NOMO-1 treated with DMSO at 0.1 percent for 48 hours (cell line): ENCODE data around the gene ATXN7L3.
"Not testable (repeated sequence)": the region's sequence is repeated elsewhere in the genome, so short reads cannot be mapped to it uniquely, and the experiment has no call there.

ENCODE experiments used
- DNase-seq: peaks from one replicate; lab custom pipeline; 2025; ENCODE audit not compliant: unreplicated experiment; lab: John Stamatoyannopoulos, UW

The ATXN7L3 gene

GRCh38 chr17:44199553-44200477 is at the start of gene ATXN7L3:
TSS of gene ATXN7L3 (minus strand) at chr17:44199884. CDS start at chr17:44198070, 1,814 bp downstream.
- peak; percentile 99 for DNase-seq

DNA sequence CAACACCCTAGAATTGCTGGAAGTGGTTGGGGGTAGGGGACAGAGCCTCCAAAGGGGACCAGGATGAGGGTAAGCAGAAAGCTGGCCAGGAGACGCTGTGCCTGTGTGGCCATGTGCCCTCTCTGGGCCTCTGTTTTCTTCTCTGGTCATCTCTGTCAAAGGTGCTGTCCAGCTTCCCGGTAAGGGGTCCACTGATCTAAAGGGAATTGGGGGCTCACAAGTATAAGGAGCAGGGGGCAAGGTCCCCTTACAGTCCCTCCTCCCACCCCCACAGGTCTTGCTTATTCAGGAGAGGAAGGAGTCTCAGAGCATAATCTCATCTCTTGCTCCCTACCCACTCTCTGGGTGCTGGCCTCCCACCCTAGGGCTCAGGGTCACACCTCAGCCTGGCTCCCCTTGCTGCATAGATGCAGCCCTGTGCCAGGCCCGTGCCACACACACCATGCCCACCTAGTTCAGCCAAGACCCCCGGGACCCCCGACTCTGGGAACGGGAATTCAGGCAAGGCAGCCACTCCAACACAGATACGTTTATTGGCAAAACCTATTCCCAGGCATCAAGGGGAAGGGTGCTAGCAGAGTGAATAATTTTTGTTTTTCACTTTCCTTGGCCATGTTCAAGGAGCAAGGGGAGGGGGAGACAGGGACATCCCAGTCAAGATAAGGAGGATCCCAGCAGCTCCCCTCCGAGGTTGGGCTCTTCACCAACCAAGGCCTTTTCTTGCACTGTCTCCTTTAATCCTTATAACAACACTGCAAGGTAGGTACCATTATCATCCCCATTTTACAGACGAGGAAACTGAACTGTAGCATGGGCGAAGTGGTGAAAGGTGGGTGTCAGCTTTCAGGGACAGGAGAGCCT is 48.4 kb upstream of the ATXN7L3 start:
- no peak for DNase-seq

DNA sequence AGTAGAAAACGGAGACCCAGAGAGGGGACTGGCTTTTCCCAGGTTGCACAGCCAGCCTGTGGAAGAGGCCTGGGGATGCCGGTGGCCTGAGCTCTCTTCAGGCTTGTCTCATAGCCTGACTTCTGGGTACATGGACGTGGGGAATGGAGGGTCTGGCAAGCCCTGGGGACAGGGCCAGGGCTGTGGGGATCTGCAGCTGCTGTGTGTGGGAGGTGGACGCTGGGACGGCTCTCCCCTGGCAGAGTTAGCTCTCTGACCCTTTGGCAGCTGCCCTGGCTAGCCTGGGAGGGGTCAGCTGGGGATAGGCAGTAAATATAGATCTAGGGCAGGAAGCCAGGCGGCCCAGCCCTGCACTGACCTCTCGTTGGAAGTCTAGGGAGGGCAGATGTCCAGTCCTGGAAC is 47.8 kb upstream of the ATXN7L3 start:
- no peak for DNase-seq

GRCh38 chr17:44241106-44241624 is 41.5 kb upstream of the ATXN7L3 start:
- peak; percentile 85 for DNase-seq

GRCh38 chr17:44237886-44238285 is 38.2 kb upstream of the ATXN7L3 start:
- DNase-seq, result not testable (repeated sequence)

GRCh38 chr17:44236444-44236991 is 36.8 kb upstream of the ATXN7L3 start:
- DNase-seq, result no peak

DNA sequence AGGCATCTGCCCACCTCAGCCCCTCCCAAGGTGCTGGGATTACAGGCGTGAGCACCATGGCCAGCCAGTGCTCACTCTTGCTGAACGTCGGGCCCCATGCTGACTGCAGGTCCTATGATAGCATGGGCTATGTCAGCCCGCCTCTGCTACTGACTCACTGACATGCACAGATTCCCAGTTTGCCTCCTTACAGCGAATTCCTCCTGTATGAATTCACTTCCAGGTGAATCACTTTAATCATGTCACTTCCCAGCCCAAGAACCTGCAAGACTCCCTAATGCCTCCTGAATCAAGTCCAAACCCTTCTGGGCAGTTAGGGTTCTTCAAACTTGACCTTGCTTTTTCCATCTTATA is 35.9 kb upstream of the ATXN7L3 start:
- no peak for DNase-seq

GRCh38 chr17:44233582-44233981 is 33.9 kb upstream of the ATXN7L3 start:
- DNase-seq, result no peak

- no peak for DNase-seq
Measured at GRCh38 chr17:44232061-44232460, 32.4 kb upstream of the ATXN7L3 start.

DNA sequence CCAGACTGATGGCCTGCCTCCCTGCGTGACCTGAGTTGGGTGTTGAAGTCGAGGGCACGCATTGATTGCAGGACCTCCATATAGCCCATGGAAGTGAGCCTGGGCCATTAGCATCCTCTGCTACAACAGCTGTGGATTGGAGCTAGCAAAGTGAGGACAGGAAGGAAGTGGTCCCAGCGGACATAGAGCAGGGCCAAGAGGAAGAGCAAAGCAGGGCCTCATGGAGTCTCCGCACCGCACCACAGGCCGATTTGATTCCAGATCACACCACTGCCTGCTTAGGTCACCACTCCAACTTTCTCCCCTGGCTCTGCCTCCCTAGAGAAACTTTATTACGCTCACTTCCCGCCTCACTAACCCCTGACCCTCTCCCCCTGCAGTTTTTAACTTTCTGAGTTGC is 30.5 kb upstream of the ATXN7L3 start:
- DNase-seq, result no peak

DNA sequence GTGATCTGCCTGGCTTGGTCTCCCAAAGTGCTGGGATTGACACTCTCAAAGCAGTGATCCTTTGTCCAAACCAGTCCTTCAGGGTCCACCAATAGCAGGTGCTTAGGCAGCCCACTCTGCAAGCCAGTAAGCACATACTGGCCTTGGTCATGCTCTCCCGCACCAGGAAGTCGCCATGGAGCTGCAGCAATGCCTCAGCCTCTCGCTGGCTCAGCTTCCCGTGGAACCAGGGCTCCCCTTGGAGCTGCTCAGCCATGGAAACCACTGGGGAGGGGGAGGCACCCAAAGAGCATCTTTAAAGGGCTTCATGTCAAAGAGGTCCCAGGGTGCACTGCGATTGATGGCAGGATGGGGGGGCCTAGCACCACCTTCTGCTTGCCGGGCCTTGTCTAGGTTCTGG is 29.4 kb upstream of the ATXN7L3 start:
- no peak for DNase-seq

- DNase-seq, result no peak
Measured at GRCh38 chr17:44223541-44224071, 23.9 kb upstream of the ATXN7L3 start.

DNA sequence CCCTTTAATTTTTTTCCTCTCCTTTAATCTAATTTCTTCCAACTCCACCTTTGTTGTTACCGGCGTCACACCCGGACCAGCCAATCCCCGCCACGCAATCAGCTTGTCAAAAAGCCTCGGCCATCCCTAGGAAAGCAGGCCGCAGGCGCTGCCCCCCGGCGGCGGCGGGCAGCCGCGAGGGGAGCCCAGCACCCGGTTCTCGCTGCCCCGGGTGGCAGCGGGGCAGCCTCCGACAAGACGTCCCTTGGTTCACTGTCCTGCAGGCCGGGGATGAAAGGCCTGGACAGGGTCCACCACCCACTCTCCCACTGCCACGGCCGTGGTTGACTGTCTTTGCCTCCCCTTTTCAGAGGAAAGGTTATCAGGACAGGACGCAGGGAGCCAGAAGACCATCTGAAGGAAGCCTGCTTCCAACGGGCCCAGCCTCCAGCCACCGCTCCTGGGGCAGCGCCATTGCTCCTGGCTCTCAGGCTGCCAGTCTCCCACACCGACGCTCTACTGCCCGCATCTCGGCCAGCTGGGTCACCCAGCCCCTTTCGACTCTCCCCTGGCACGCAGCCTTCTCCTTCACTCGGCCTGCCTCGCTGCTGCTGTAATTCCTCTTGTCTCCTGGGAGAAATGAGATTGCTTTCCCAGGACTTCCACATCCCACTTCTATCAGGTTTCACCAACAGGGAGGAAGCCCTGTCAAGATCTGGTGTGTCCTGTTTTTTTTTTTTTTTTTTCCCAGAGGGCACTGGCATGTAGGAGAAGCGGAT is 22.6 kb upstream of the ATXN7L3 start:
- DNase-seq, result peak; percentile 67

- DNase-seq, result no peak
Measured at GRCh38 chr17:44221862-44222111, 22.1 kb upstream of the ATXN7L3 start.

GRCh38 chr17:44221084-44221861 is 21.6 kb upstream of the ATXN7L3 start:
- DNase-seq, result peak; percentile 65

- peak; percentile 43 for DNase-seq
Measured at GRCh38 chr17:44220213-44221083, 20.8 kb upstream of the ATXN7L3 start.

DNA sequence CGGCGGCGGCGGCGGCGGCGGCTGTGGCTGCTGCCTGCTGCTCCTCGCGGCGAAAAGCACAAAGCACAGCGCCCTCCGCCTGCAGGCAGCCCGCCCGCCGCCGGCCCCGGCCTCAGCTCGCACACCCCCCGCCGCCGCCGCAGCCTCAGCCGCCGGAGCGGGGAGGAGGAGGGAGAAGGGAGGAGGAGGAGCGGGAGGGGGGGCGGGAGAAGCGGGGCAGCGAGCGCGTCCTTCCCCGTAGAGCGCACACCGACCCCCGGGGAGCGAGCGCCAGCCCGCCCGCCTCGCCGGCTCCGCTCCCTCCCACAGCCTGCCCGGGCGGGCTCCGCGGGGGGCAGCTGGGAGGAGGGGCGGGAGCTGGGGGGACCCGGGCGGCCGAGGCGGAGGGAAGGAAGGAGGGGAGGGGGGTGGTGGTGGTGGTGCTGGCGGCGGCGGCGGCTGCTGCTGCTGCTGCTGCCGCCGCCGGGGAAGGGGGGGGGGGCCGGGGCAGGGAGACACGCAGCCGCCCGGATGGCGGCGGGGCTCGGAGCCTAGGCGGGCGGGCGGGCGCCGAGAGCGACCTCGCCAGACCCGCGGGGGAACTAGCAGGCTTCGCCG is 20.0 kb upstream of the ATXN7L3 start, which contains the start of gene UBTF:
UBTF (minus strand) TSS at position 60 of the 597 bp plus-strand sequence. CDS start 1,446 bp downstream, outside the sequence.
- DNase-seq, result peak; percentile 25

DNA sequence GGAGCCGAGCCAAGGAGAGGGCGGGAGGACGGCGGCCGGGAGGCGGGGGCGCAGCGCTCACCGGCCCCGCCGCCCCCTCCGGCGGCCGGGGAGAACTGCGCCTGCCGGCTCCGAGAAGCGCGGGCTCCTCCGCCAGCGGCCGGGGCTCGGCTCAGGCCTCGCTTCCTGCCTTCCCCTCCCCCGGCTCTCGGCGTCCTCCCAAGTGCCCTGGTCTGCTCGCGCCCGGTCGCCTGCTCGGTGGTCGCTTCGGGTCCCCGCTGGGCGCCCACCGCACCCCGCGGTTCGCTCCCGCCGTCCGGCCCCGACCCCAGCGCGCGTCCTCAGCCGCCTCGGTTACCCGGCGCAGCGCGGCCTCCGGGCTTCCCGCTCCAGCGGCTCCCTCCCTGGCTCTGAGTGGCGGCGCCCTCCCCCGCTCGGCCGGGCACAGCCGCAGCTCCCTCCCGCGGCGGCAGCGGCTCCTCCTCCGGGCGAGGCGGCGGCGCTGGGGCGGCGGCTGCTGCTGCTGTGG is 19.5 kb upstream of the ATXN7L3 start:
- peak; percentile 52 for DNase-seq
